GM21390 (cell line): ENCODE results near the gene AHRR.

Source experiments
- ATAC-seq: cut with Tn5 transposase; IDR thresholded peaks from one replicate; pipeline ENCODE4 v1.9.1; 2021; ENCODE audit not compliant: unreplicated experiment

Gene AHRR

GRCh38 chr5:344668-345067, 23.2 kb downstream of the AHRR start:
- ATAC-seq, result no peak

- ATAC-seq, result no peak
Measured at GRCh38 chr5:345404-346195, 24.1 kb downstream of the AHRR start.

- ATAC-seq, result no peak
Measured at GRCh38 chr5:346229-346935, 24.9 kb downstream of the AHRR start.

- no peak for ATAC-seq
Measured at GRCh38 chr5:347712-348284, 26.3 kb downstream of the AHRR start.

GRCh38 chr5:348726-349125, 27.2 kb downstream of the AHRR start:
- no peak for ATAC-seq

- ATAC-seq, result no peak
Measured at GRCh38 chr5:350355-350754, 28.8 kb downstream of the AHRR start.

GRCh38 chr5:351084-351920, 29.8 kb downstream of the AHRR start:
- no peak for ATAC-seq

GRCh38 chr5:351921-352245, 30.4 kb downstream of the AHRR start:
- ATAC-seq, result no peak

- no peak for ATAC-seq
Measured at GRCh38 chr5:352639-353611, 31.4 kb downstream of the AHRR start.

- no peak for ATAC-seq
Measured at GRCh38 chr5:353612-354580, 32.4 kb downstream of the AHRR start.

GRCh38 chr5:354581-355378, 33.3 kb downstream of the AHRR start:
- no peak for ATAC-seq

GRCh38 chr5:355379-355935, 33.9 kb downstream of the AHRR start:
- ATAC-seq, result no peak

GRCh38 chr5:355958-356357, 34.4 kb downstream of the AHRR start:
- no peak for ATAC-seq

- no peak for ATAC-seq
Measured at GRCh38 chr5:359301-359897, 37.9 kb downstream of the AHRR start.

- ATAC-seq, result no peak
Measured at GRCh38 chr5:360257-361027, 38.9 kb downstream of the AHRR start.

GRCh38 chr5:362189-362588, 40.7 kb downstream of the AHRR start:
- ATAC-seq, result no peak
